GM21619 (cell line): Measurements from ENCODE around the gene SNRNP70.
"Not testable (repeated sequence)": the region's sequence is repeated elsewhere in the genome, so short reads cannot be mapped to it uniquely, and the experiment has no call there.

Experiments
- ATAC-seq: cut with Tn5 transposase; IDR thresholded peaks from one replicate; pipeline ENCODE4 v1.9.1; 2021; ENCODE audit not compliant: unreplicated experiment

SNRNP70 gene

GRCh38 chr19:49085020-49085867 lies at the start of gene SNRNP70:
Gene SNRNP70, plus strand, starts transcription at chr19:49085451. Its CDS starts 964 bp downstream, at chr19:49086415.
- ATAC-seq, result peak; percentile 83

DNA sequence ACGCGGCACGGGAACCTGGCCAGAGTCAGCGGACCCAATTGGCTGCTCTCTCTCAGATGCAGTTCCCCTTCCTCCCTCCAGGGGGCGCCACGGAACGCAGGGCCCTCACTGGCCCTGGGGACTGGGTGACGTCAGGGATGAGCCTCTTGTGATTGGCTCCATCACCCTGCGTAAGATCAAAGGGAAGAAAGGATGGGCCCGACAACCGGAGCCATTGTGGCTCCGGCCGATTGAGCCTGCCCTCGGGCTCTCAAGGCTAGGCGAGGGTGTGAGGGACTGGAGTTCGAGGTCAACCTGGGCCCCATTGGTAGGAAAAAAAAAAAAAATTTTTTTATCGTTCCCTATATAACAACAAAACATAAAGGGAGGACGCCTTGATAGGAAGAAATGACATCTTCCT lies 48.4 kb upstream of the SNRNP70 start, which contains the start of gene CGB1:
Gene CGB1, minus strand, starts transcription at position 81 of the 400 bp plus-strand sequence. CDS start 184 bp downstream, outside the sequence.
- ATAC-seq, result not testable (repeated sequence)

GRCh38 chr19:49038111-49038510 lies 47.1 kb upstream of the SNRNP70 start:
- not testable (repeated sequence) for ATAC-seq

DNA sequence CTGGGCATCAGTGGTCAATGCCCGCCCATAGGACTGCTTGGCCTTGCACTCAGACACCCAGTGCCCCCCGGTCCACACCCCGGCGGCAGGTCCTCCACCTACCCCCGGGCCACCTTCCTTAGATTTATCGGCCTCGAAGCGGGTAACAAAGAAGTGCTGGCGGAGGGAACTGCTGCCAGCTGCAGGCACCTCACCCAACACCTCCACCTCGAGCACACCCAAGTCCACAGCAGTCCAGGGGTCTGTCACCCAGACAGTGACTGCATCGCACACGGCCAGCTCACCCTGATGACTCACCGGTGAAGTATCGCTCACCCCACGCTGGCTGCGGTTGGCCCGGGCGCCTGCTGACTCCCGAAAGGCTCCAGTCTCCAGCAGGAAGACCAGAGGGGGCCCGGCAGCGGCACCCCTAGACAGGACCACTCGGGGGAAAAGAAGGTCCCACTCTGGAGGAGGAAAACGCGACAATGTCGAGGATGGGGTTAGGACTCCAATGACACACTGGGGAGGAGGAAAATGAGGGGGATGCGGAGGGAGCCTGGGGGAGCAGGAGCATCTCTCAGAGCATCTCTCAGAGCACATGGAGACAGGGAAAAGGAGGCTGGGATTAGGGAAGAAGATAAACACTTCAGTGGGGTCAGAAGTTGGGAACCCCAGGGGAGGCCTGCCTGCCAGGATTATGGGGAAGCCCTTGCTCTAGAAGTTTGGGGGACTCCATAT lies 46.5 kb upstream of the SNRNP70 start:
- ATAC-seq, result not testable (repeated sequence)

DNA sequence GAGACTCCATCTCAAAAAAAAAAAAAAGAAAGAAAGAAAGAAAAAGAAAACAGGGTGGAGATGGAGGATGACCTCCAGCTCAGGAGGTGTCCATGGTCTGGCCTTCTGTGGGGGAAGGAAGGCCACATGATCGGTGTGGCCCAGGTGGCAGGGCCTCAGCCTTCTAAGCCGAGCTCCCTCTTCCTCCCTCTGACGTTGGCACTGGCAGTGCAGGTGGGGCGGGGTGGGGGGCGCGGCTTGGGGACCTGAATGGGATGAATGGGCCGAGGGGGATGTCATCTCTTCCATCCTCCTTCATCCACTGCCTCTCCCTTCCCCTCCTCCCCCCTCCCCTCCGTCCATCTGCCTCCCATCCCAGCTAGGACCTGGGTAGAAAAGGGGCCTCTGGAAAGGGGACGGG lies 45.5 kb upstream of the SNRNP70 start:
- ATAC-seq, result not testable (repeated sequence)

GRCh38 chr19:49042177-49042576 lies 43.1 kb upstream of the SNRNP70 start:
- no peak for ATAC-seq

DNA sequence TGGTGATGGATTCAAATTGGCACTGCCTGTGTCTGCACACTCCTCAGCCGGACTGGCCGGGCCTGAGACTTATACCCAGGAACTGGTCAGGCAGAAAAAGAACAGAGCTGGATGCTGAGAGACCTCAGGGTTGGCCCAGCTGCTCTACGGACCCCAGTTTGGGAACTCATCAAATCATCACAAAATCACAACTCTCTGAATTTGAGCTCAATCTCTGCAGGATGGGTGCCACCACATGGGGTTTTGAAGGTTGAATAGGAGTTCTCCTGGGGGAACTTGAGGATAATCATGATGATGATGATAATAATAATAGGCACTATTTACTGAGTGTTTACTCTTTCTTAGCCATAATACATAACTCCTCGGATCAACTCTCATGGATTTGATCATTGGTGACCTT lies 42.6 kb upstream of the SNRNP70 start:
- ATAC-seq, result not testable (repeated sequence)

GRCh38 chr19:49043548-49043947 lies 41.7 kb upstream of the SNRNP70 start, which contains the start of gene CGB5:
Gene CGB5, plus strand, starts transcription at chr19:49043848. Its CDS starts 362 bp downstream, at chr19:49044210.
- ATAC-seq, result not testable (repeated sequence)

DNA sequence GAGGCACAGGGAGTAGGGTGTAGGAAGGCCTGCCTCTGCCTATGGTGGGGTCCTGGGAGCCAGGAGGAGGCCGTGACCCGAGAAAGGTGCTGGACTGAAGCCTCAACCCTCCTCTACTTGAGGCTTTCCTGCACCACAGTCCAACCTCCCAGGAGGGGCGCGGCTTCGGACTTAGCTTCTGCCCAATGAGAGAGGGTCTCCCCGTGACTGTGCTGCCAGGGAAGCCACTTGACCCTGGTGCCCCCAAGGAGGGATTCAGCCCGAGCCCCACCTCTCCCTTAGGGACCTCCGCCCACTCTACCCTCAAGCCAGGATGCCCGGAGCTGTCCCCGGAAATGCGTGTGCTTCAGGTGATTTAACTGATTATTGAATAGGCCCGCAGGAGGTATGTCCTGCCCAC lies 36.2 kb upstream of the SNRNP70 start, which contains the start of gene CGB8:
Gene CGB8, minus strand, starts transcription at position 101 of the 400 bp plus-strand sequence. CDS start 372 bp downstream, outside the sequence.
- not testable (repeated sequence) for ATAC-seq

DNA sequence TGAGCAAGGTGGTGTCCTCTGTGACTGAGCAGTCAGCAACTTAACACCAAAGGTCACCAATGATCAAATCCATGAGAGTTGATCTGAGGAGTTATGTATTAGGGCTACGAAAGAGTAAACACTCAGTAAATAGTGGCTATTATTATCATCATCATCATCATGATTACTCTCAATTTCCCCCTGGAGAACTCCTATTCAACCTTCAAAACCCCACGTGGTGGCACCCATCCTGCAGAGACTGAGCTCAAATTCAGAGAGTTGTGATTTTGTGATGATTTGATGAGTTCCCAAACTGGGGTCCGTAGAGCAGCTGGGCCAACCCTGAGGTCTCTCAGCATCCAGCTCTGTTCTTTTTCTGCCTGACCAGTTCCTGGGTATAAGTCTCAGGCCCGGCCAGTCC lies 35.4 kb upstream of the SNRNP70 start:
- not testable (repeated sequence) for ATAC-seq

- not testable (repeated sequence) for ATAC-seq
These were observed 34.7 kb upstream of the SNRNP70 start for GRCh38 chr19:49050376-49051033.

DNA sequence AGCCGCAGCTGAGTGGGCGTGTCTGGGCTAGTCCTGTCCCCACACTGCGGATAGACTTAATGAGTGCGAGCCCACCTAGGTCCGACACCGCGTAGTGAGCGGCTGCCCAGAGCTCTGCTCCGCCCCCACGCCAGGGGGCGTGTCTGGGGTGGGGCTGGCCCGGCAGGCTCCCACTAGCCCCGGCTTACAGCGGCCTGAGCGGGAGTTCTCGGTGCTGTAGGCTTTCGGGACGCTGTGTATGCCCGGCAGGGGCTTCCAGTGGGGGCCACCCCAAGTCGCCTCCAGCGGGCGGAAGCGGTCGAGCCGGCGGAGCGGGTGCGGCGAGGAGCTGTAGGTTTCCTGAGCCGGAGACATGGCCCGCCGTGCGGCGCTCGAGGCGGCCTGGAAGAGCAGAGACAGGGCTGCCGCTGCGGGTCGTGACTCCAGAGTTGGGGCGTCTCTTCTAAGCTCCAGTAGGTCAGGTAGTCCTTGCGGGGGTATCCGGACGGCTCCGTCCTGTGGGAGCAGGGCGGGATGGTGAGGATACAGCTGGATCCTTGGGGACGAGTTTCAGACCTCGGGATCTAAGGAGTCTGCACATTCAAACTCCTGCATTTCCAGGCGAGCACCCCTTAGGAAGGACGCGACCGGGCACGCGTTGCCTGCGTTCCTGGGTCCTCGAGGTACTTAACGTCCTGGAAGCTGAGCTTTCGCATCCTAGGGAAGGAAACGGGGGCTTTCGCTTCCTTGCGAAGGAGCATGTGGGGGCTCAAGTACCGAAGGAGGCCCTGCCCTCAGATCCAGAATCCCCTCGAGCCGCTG lies 28.9 kb upstream of the SNRNP70 start:
- peak; percentile 47 for ATAC-seq

DNA sequence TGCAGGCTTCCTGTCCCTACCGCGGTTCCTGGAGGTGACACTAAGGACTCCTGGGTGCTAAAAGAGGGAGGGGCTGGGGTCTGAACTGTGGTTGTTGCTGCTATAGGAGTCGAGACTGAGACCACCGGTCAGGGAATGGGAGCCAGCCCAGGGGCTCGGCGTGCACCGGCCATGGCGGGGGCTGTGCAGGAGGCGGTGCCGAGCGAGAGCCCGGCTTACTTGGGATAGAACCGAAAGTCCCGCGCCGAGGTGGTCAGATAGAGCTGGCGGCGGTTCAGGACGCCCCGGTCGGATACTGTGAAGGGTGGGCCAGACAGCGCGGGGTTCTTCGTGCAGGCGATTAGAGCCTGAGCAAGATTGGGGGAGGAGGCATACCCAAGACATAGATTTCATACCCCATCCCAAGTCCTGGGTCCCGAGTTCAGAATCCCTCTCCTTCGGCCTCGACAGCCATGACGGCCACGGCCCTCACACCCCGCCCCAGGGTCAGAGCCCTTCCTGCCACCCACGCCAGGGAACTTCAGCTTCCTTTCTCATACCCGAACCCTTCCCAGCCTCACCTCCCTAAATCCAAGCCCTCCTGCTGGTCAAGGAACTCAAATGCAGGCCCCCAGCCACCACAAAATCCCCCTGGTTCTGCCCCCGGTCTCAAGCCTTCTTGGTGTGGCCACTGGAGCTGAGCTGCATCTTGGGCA lies 28.2 kb upstream of the SNRNP70 start:
- not testable (repeated sequence) for ATAC-seq

DNA sequence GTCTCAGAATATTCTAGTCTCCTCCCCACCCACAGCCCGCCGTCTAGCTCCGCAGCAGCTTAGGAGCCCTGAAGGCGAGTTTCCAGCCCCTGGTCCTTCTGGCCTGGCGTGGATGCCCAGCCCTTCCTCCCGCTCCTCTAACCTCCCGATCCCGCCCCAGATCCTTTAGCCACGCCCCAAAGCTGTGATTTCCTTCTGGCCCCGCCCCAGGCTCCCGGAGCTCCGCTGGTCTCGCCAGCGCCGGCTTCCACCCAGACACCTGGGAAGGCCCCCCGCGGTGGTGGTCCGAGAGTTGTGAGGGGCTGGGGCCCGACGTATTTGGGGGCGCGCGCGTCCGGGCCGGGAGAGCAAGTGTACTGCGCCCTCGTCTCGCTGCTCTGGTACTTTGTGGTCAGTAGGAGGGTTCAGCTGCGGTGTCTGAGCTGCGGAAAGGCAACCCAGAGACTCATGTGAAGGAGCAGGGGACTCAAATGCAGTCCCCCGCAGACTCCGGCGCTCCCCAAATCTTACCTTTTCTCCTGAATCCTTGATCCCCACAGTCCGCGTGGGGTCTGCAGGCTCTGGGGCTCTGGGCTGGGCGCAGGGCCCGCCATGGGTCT lies 27.5 kb upstream of the SNRNP70 start, which contains the start of gene CGB7:
Gene CGB7, minus strand, starts transcription at position 114 of the 599 bp plus-strand sequence. CDS start 2,374 bp downstream, outside the sequence.
- ATAC-seq, result no peak

DNA sequence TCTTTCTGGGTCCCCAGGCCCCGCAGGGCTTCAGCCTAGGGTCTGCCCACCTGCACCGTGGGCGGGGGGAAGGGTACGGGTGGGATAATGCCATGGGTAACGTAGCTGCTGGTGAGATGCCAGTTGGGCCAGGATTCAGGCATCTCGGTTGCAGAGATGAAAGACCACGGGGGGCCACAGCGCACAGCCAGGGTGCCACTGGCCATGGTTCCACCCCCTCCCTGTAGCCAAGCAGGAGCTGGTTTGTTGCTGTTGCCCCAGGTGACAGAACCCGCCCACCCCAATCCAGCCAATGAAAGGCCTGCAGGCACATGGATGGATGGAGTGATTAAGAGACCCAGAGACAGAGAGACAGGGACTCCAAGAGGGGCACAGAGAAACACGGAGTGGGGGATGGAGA lies 26.7 kb upstream of the SNRNP70 start:
- no peak for ATAC-seq

DNA sequence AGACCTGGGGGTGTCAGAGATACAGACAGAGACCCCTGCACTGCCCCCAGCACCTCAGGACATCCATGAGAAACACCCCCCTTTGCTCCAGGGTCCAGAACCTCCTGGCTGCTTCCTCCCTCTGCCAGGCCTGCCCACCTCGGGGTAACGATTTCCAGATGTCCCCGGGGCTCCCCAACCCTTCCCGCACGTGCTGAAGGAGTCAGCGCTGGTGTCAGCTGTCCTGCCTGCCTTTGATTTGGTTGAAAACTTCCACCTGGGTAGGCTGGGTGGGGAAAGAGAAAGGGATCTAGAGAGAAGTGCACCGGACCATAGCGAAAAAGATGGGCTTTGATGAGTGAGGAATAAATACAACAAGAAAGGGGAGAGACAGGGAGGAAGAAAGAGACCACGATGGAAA lies 26.2 kb upstream of the SNRNP70 start:
- no peak for ATAC-seq

GRCh38 chr19:49061000-49061399 lies 24.3 kb upstream of the SNRNP70 start:
- no peak for ATAC-seq

DNA sequence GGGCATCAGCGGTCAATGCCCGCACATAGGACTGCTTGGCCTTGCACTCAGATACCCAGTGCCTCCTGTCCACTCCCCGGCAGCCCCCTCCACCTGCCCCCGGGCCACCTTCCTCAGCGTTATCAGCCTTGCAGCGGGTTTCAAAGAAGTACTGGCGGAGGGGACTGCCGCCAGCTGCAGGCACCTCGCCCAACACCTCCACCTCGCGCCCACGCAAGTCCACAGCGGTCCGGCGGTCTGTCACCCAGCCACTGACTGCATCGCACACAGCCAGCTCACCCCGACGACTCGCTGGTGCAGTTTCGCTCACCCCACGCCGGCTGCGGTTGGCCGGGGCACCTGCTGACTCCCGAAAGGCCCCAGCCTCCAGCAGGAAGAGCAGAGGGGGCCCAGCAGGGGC lies 23.8 kb upstream of the SNRNP70 start:
- no peak for ATAC-seq

DNA sequence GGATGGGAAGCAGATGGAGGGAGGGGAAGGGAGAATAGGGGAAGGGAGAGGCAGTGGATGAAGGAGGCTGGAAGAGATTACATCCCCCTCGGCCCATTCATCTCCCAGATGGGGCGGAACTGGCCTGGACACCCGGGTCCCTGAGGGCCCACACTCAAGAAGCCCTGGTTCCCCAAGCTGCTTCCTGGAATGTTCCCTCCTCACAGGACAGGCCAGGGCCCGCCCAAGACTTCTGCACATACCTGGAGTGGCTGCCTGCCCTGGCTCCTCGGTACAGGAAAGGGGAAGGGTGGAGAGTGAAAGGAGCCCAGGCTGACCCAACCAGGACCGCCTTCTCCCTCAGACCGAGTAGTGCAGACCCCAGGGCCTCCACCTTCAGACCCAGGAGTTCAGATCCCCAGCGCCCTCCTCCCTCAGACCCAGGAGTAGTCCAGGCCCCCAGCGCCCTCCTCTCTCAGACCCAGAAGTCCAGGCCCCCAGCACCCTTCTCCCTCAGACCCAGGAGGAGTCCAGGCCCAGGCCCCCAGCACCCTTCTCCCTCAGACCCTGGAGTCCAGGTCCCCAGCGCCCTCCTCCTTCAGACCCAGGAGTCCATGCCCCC lies 21.1 kb upstream of the SNRNP70 start:
- ATAC-seq, result no peak
